ENCODE results near the gene LCN9. TPM values are rescaled to one million over a fixed set of nuclear protein-coding genes. Genes with fewer than 3 reads are reported as not detected.

Gene LCN9
- polyA plus RNA-seq, 1 donor (not counting 4 experiments of a cell fraction or from before 2014, with no cell fraction given), result not detected

DNA sequence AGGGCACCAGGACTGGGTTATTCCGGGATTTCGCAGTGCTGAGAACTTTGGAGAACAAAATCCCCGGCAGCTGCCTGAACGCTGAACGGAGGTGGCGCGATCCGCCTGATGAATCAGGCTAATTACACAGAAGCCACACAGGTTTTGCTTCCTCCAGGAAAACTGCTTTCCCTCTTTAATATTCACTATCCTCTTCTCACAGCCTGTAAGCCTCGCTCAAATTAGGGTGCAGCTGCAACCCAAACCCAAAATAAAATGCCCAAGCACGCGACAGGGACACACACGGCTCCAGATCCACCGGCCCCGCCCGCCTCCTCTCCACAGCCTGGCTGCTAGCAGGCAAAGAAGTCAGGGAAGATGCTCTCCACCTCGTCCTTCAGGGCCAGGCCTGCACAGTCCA is 30.2 kb downstream of the LCN9 start:
- TF ChIP-seq CTCF (optimal IDR thresholded peaks at IDR 0.05 in 1 of 3, IDR thresholded peaks at IDR 0.05 in 1 of 3, conservative IDR thresholded peaks at IDR 0.05 in 1 of 3; ENCODE audit: extremely low read depth in 1 of 3, insufficient read depth in 2 of 3, low read length in 3 of 3) (no peak), EZH2 (IDR thresholded peaks at IDR 0.05; ENCODE audit: low read length) (no peak)
- dilution Hi-C loops (cut with MboI; ENCODE audit: extremely low pct_ligation_motif_present, low sequenced_read_pairs), result no loop called here
- FAIRE-seq, result no peak
- Histone ChIP-seq H2AFZ (ENCODE audit: control insufficient read depth, low read length) (no peak overlapping the region), H3K4me1 (ENCODE audit: control insufficient read depth, extremely low read depth, insufficient read depth, low read length) (no peaks in the 10 kb centered on the region), H3K9me1 (ENCODE audit: control insufficient read depth, extremely low read depth, insufficient read depth, low read length) (no peaks in the 10 kb centered on the region), H4K20me1 (ENCODE audit: control insufficient read depth, extremely low read depth, insufficient read depth, low read length) (no peaks in the 10 kb centered on the region), H3K9ac (ENCODE audit: control insufficient read depth, extremely low read depth, insufficient read depth, low read length) (no peak overlapping the region), H3K27me3 (ENCODE audit: control insufficient read depth, extremely low read depth, insufficient read depth, low read length) (peaks cover 13% of the 10 kb centered on the region), H3K4me3 (ENCODE audit: control insufficient read depth in 2 of 3, extremely low read depth in 1 of 3, insufficient read depth in 2 of 3, low read depth in 1 of 3, low read length in 3 of 3) (no peak overlapping the region), H3K9me3 (ENCODE audit: control insufficient read depth, low read depth, low read length) (peaks cover 1% of the 10 kb centered on the region), H3K79me2 (ENCODE audit: control insufficient read depth, insufficient read depth, low read length) (no peaks in the 10 kb centered on the region), H3K4me2 (ENCODE audit: control insufficient read depth, extremely low read depth, insufficient read depth, low read depth, low read length) (no peak overlapping the region), H3K27ac (ENCODE audit: control insufficient read depth, insufficient read depth, low read length) (no peak overlapping the region), H3K36me3 (ENCODE audit: control insufficient read depth in 2 of 2, extremely low read depth in 1 of 2, insufficient read depth in 2 of 2, low read length in 2 of 2) (no peaks in the 10 kb centered on the region)
- no peak for DNase-seq (ENCODE audit: low read depth, low spot score)

DNA sequence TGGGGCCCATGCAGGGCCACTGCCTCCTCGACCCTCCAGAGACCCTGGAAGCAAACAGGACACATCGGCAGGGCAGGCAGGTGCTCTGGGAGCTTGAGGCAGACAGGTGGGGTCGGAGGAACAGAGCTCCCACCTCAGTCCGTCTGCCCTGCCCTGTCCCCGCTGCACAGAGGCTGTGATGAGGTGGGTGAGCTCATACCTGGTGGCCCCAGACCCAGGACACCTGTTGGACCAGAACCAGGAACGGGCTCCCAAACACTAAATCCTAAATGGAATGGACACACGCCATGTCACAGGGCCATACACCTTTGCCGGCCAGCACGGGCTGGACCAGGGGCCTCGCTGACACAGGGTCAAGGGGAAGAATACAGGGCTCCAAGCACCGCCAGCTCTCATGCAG is 30.7 kb downstream of the LCN9 start:
- H3K4me2 ChIP-seq (ENCODE audit: control insufficient read depth, extremely low read depth, insufficient read depth, low read depth, low read length), result no peak overlapping the region
- no peak overlapping the region for H2AFZ ChIP-seq (ENCODE audit: control insufficient read depth, low read length)
- peaks cover 1% of the 10 kb centered on the region for H3K9me3 ChIP-seq (ENCODE audit: control insufficient read depth, low read depth, low read length)
- no peaks in the 10 kb centered on the region for H3K9me1 ChIP-seq (ENCODE audit: control insufficient read depth, extremely low read depth, insufficient read depth, low read length)
- H3K36me3 ChIP-seq (ENCODE audit: control insufficient read depth in 2 of 2, extremely low read depth in 1 of 2, insufficient read depth in 2 of 2, low read length in 2 of 2), result no peaks in the 10 kb centered on the region
- H3K4me3 ChIP-seq (ENCODE audit: control insufficient read depth in 2 of 3, extremely low read depth in 1 of 3, insufficient read depth in 2 of 3, low read depth in 1 of 3, low read length in 3 of 3), result no peak overlapping the region
- FAIRE-seq (no peak), DNase-seq (ENCODE audit: low read depth, low spot score) (no peak)
- H3K9ac ChIP-seq (ENCODE audit: control insufficient read depth, extremely low read depth, insufficient read depth, low read length), result no peak overlapping the region
- H3K4me1 ChIP-seq (ENCODE audit: control insufficient read depth, extremely low read depth, insufficient read depth, low read length), result no peaks in the 10 kb centered on the region
- TF ChIP-seq EZH2 (IDR thresholded peaks at IDR 0.05; ENCODE audit: low read length) (no peak), CTCF (optimal IDR thresholded peaks at IDR 0.05 in 1 of 3, IDR thresholded peaks at IDR 0.05 in 1 of 3, conservative IDR thresholded peaks at IDR 0.05 in 1 of 3; ENCODE audit: extremely low read depth in 1 of 3, insufficient read depth in 2 of 3, low read length in 3 of 3) (no peak)
- no peak overlapping the region for H3K27ac ChIP-seq (ENCODE audit: control insufficient read depth, insufficient read depth, low read length)
- no peaks in the 10 kb centered on the region for H4K20me1 ChIP-seq (ENCODE audit: control insufficient read depth, extremely low read depth, insufficient read depth, low read length)
- dilution Hi-C loops (cut with MboI; ENCODE audit: extremely low pct_ligation_motif_present, low sequenced_read_pairs), result no loop called here
- H3K79me2 ChIP-seq (ENCODE audit: control insufficient read depth, insufficient read depth, low read length), result no peaks in the 10 kb centered on the region
- peaks cover 13% of the 10 kb centered on the region for H3K27me3 ChIP-seq (ENCODE audit: control insufficient read depth, extremely low read depth, insufficient read depth, low read length)
